Measurements from ENCODE around the gene INPP4B. TPM values are rescaled to one million over a fixed set of nuclear protein-coding genes. Genes with fewer than 3 reads are reported as not detected.

Gene INPP4B
- total and polyA plus RNA-seq, 2 of the 4 experiments (the other 2 are of a cell fraction) = 1.8 to 14.0 TPM

- H4K91ac ChIP-seq (ENCODE audit: insufficient read depth, low read depth, low read length) = no peak overlapping the region
- H3K27me3 ChIP-seq (ENCODE audit: control insufficient read depth, insufficient read depth, low read length) = no peaks in the 10 kb centered on the region
- no peaks in the 10 kb centered on the region for H3K36me3 ChIP-seq (ENCODE audit: control insufficient read depth, insufficient read depth, low read length)
- intact Hi-C loops (cut with micrococcal nuclease) (no loop called here), in situ Hi-C loops (cut with MboI; ENCODE audit: low sequenced_read_pairs) (no loop called here), dilution Hi-C loops (cut with HindIII; ENCODE audit: low sequenced_read_pairs, unreplicated experiment) (no loop called here)
- peaks cover 4 to 15% of the 10 kb centered on the region in 2 experiments; a peak in 2 of 4 replicates for H3K79me1 ChIP-seq (ENCODE audit: low read depth in 1 of 2, low read length in 2 of 2)
- H3K4me1 ChIP-seq (ENCODE audit: control insufficient read depth, insufficient read depth, low read length) = peaks cover 2% of the 10 kb centered on the region; the same call in 1 of the 2 replicates
- H2BK120ac ChIP-seq (ENCODE audit: low read depth, low read length) = no peak overlapping the region
- no peak overlapping the region for H2AK5ac ChIP-seq (ENCODE audit: low read depth, low read length)
- no peak overlapping the region for H2AK9ac ChIP-seq (replicated peaks; ENCODE audit: low read depth, low read length, poor library complexity)
- WGBS, 2 experiments (ENCODE audit: extremely low coverage in 2 of 2, insufficient read length in 1 of 2) = no CpG with 5 or more reads among the region's 2 CpGs
- H3K14ac ChIP-seq (replicated peaks; ENCODE audit: low read depth, low read length) = 0 out of 2 replicates have a peak overlapping the region, but pooled peaks have one; percentile 57
- H2BK15ac ChIP-seq (ENCODE audit: low read depth, low read length) = no peak overlapping the region
- H4K20me1 ChIP-seq (ENCODE audit: insufficient read depth, low read length) = no peaks in the 10 kb centered on the region
- CTCF ChIA-PET = interaction anchor here (1.0 kb wide), 1 partner anchor 612 kb away, joined by 4 read pairs; no protein-coding TSS in a partner anchor
- H3K4ac ChIP-seq (ENCODE audit: low read depth, low read length) = no peak overlapping the region
- no peak overlapping the region for H2AFZ ChIP-seq (replicated peaks; ENCODE audit: low read length, poor library complexity)
- no peak overlapping the region for H3K23ac ChIP-seq (ENCODE audit: low read depth, low read length)
- H3K4me3 ChIP-seq (ENCODE audit: insufficient read depth, low read depth, low read length) = no peak overlapping the region
- ATAC-seq (ENCODE audit: low read depth) (peak; percentile 67), DNase-seq (peak; percentile 59)
- peak overlapping the region; percentile 21 for H2BK5ac ChIP-seq (ENCODE audit: low read depth, low read length, poor library complexity, severe bottlenecking)
- H3K9ac ChIP-seq (ENCODE audit: low read depth, low read length) = no peak overlapping the region
- no peak overlapping the region for H4K5ac ChIP-seq (ENCODE audit: low read depth, low read length)
- TF ChIP-seq RAD21 (IDR thresholded peaks at IDR 0.05; ENCODE audit: low read length) (no peak), MAZ (IDR thresholded peaks at IDR 0.05; ENCODE audit: borderline replicate concordance, low read depth, low read length) (no peak)
- H2BK20ac ChIP-seq (ENCODE audit: low read depth, low read length) = no peak overlapping the region
- no peak overlapping the region for H3K27ac ChIP-seq (ENCODE audit: insufficient read depth, low read length)
- H3K4me2 ChIP-seq (ENCODE audit: low read depth, low read length) = 0 out of 2 replicates have a peak overlapping the region, but pooled peaks have one; percentile 4
- H3K9me3 ChIP-seq (ENCODE audit: control insufficient read depth, insufficient read depth, low read length) = no peaks in the 10 kb centered on the region
- H4K8ac ChIP-seq (ENCODE audit: low read depth in 2 of 2, low read length in 2 of 2) = no peak overlapping the region
- POLR2A ChIA-PET (ENCODE audit: unreplicated experiment) = no interaction called here
- BruUV-seq (replicated peaks) = no TSS peak
- no peak overlapping the region for H3K18ac ChIP-seq (ENCODE audit: low read depth, low read length)
- no peak overlapping the region for H3K56ac ChIP-seq (ENCODE audit: extremely low read depth, insufficient read depth, low read length)
- peaks cover under 1% of the 10 kb centered on the region; the same call in 1 of the 2 replicates for H3K9me1 ChIP-seq (ENCODE audit: insufficient read depth, low read length)
Measured at GRCh38 chr4:142373610-142374009, 472.5 kb downstream of the INPP4B start.
